ENCODE measurements around the gene TNNT2. TPM values are rescaled to one million over a fixed set of nuclear protein-coding genes. Genes with fewer than 3 reads are reported as not detected.

The TNNT2 gene
- total and polyA plus RNA-seq, 2 of the 8 experiments (the other 6 are each of a cell fraction or from before 2014, with no cell fraction given) = 3.1 to 21.0 TPM

GRCh38 chr1:201316556-201316955 lies 60.9 kb downstream of the TNNT2 start (continued):
- TF ChIP-seq SIX5 (IDR thresholded peaks at IDR 0.05; ENCODE audit: low read depth, low read length) (no peak), CHD7 (IDR thresholded peaks at IDR 0.05; ENCODE audit: insufficient replicate concordance, low read length) (no peak), NANOG (IDR thresholded peaks at IDR 0.05; ENCODE audit: insufficient read depth, low read depth, low read length, poor library complexity, severe bottlenecking) (no peak), TEAD4 (IDR thresholded peaks at IDR 0.05; ENCODE audit: low read depth, low read length) (no peak), ZNF274 (IDR thresholded peaks at IDR 0.05; ENCODE audit: borderline replicate concordance, extremely low read depth, low read length) (no peak), JUN (IDR thresholded peaks at IDR 0.05; ENCODE audit: low read depth, low read length) (no peak), GTF2F1 (IDR thresholded peaks at IDR 0.05; ENCODE audit: borderline replicate concordance, low read depth, low read length) (no peak)

Data from H1 (cell line).